GM10266 (cell line): ENCODE results near the gene FUT6.
"Not testable (repeated sequence)": the region's sequence is repeated elsewhere in the genome, so short reads cannot be mapped to it uniquely, and the experiment has no call there.

Experiments used
- DNase-seq: peaks from one replicate; pipeline ENCODE4 v3.0.0; 2012; ENCODE audit errors: extremely low spot score
- CTCF ChIP-seq: IDR thresholded peaks from 2 replicates; pipeline ENCODE4 v1.5.1; 2012; ENCODE audit warnings: mild to moderate bottlenecking, low read depth; ENCODE audit not compliant: control insufficient read depth, insufficient read depth; ENCODE audit errors: missing control alignments

Gene FUT6

GRCh38 chr19:5864725-5865486, 25.4 kb upstream of the FUT6 start:
- no peak for DNase-seq
- no peak for TF ChIP-seq CTCF

GRCh38 chr19:5864013-5864720, 24.7 kb upstream of the FUT6 start:
- DNase-seq = no peak
- no peak for TF ChIP-seq CTCF

GRCh38 chr19:5863030-5863665, 23.6 kb upstream of the FUT6 start:
- no peak for TF ChIP-seq CTCF
- DNase-seq = no peak

- no peak for DNase-seq
- TF ChIP-seq CTCF = no peak
These were observed 17.9 kb upstream of the FUT6 start for GRCh38 chr19:5857203-5858081.

- not testable (repeated sequence) for DNase-seq
These were observed 15.6 kb upstream of the FUT6 start for GRCh38 chr19:5855151-5855550.

- not testable (repeated sequence) for DNase-seq
These were observed 14.6 kb upstream of the FUT6 start for GRCh38 chr19:5854121-5854520.

GRCh38 chr19:5851302-5851701, 11.8 kb upstream of the FUT6 start, which contains the start of gene FUT3:
Gene FUT3, minus strand, starts transcription at chr19:5851449.
- no peak for DNase-seq
- TF ChIP-seq CTCF = no peak

GRCh38 chr19:5850743-5851293, 11.3 kb upstream of the FUT6 start:
- no peak for TF ChIP-seq CTCF
- no peak for DNase-seq
